ENCODE data around the gene CACNA2D3.

- TF ChIP-seq CTCF (IDR thresholded peaks at IDR 0.05) (no peak), ZFX (IDR thresholded peaks at IDR 0.05; ENCODE audit: borderline replicate concordance) (no peak)
These were observed 639.3 kb downstream of the CACNA2D3 start for GRCh38 chr3:54761637-54762036.
